Activated CD4-positive, alpha-beta T cell treated with anti-CD3 and anti-CD28 coated beads for 48 hours (primary cell): ENCODE data around the gene FTSJ1.
A peak's percentile ranks its signal among the peaks of the same experiment; 100 is the strongest.
"Not testable (repeated sequence)": the region's sequence is repeated elsewhere in the genome, so short reads cannot be mapped to it uniquely, and the experiment has no call there.

Source experiments
- DNase-seq: peaks from one replicate; pipeline ENCODE4 v3.0.0-alpha.2; 2020

Gene FTSJ1

GRCh38 chrX:48504261-48504660 lies 28.3 kb downstream of the FTSJ1 start:
- DNase-seq, result no peak

- no peak for DNase-seq
These were observed 29.5 kb downstream of the FTSJ1 start for GRCh38 chrX:48505481-48505880.

- DNase-seq, result no peak
These were observed 31.2 kb downstream of the FTSJ1 start for GRCh38 chrX:48507246-48507645.

GRCh38 chrX:48508400-48509244 lies 32.6 kb downstream of the FTSJ1 start, which contains the start of gene PORCN:
Gene PORCN, plus strand, starts transcription at chrX:48508992. Its CDS starts 829 bp downstream, at chrX:48509821.
- DNase-seq, result peak; percentile 85

GRCh38 chrX:48509245-48509590 lies 33.2 kb downstream of the FTSJ1 start:
- DNase-seq, result no peak

GRCh38 chrX:48509619-48510018 lies 33.6 kb downstream of the FTSJ1 start:
- no peak for DNase-seq

- no peak for DNase-seq
These were observed 35.6 kb downstream of the FTSJ1 start for GRCh38 chrX:48511560-48511959.

GRCh38 chrX:48512371-48512935 lies 36.5 kb downstream of the FTSJ1 start:
- DNase-seq, result no peak

- no peak for DNase-seq
These were observed 37.7 kb downstream of the FTSJ1 start for GRCh38 chrX:48513670-48514069.

GRCh38 chrX:48514126-48514806 lies 38.3 kb downstream of the FTSJ1 start:
- DNase-seq, result no peak

GRCh38 chrX:48514868-48515460 lies 39.0 kb downstream of the FTSJ1 start:
- DNase-seq, result no peak

GRCh38 chrX:48515842-48516241 lies 39.8 kb downstream of the FTSJ1 start:
- DNase-seq, result no peak

GRCh38 chrX:48516285-48516684 lies 40.3 kb downstream of the FTSJ1 start:
- no peak for DNase-seq

- DNase-seq, result no peak
These were observed 41.0 kb downstream of the FTSJ1 start for GRCh38 chrX:48516987-48517386.

- not testable (repeated sequence) for DNase-seq
These were observed 43.5 kb downstream of the FTSJ1 start for GRCh38 chrX:48519481-48519880.

GRCh38 chrX:48520455-48520854 lies 44.5 kb downstream of the FTSJ1 start:
- no peak for DNase-seq

- no peak for DNase-seq
These were observed 45.0 kb downstream of the FTSJ1 start for GRCh38 chrX:48520976-48521352.

- peak; percentile 97 for DNase-seq
These were observed 45.6 kb downstream of the FTSJ1 start, which contains the start of gene EBP for GRCh38 chrX:48521353-48522243. Gene EBP, plus strand, starts transcription at chrX:48521808. Its CDS starts 1,964 bp downstream, at chrX:48523772.

GRCh38 chrX:48522291-48522690 lies 46.3 kb downstream of the FTSJ1 start:
- no peak for DNase-seq

- no peak for DNase-seq
These were observed 47.7 kb downstream of the FTSJ1 start for GRCh38 chrX:48523682-48524081.

- DNase-seq, result not testable (repeated sequence)
These were observed 49.9 kb downstream of the FTSJ1 start for GRCh38 chrX:48525853-48526252.

- no peak for DNase-seq
These were observed 54.7 kb downstream of the FTSJ1 start for GRCh38 chrX:48530736-48531135.
